ENCODE results near the gene PNP.

The PNP gene

DNA sequence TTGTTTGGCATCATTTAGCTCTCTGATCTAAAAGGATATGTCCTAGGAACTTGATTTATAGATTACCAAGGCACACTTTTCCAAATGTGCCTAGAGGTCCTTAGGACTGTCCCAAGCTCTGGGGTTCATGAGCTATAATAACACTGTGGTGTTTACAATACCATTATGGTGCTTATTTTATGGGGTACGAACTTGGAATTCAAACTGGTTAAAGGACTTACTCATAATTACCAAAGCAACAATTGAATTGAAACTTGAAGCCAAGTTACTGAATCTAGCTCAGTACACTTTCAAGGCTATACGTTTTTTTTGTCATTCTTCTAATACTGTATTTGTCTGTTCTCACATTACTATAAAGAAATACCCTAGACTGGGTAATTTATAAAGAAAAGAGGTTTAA lies 46.3 kb upstream of the PNP start:
- no peak overlapping the region for H2AFZ ChIP-seq (ENCODE audit: low read length)
- H3K27me3 ChIP-seq (ENCODE audit: insufficient read depth, low read length) = no peaks in the 10 kb centered on the region
- H3K9me2 ChIP-seq (ENCODE audit: low read depth, low read length) = no peaks in the 10 kb centered on the region
- no peak overlapping the region for H3K4me3 ChIP-seq (ENCODE audit: low read depth, low read length, poor library complexity, severe bottlenecking)
- no peaks in the 10 kb centered on the region for H3F3A ChIP-seq (ENCODE audit: insufficient read depth, low read length)
- H3K4me2 ChIP-seq (ENCODE audit: low read length) = no peak overlapping the region
- H3K27ac ChIP-seq (ENCODE audit: low read depth, low read length, poor library complexity, severe bottlenecking) = no peak overlapping the region
- no peak overlapping the region for H3K9ac ChIP-seq (ENCODE audit: low read length)
- H4K20me1 ChIP-seq (ENCODE audit: insufficient read depth, low read length) = no peaks in the 10 kb centered on the region
- no peak for TF ChIP-seq EZH2 (IDR thresholded peaks at IDR 0.05; ENCODE audit: borderline replicate concordance, low read length)
- TF ChIP-seq, protein P1, sequence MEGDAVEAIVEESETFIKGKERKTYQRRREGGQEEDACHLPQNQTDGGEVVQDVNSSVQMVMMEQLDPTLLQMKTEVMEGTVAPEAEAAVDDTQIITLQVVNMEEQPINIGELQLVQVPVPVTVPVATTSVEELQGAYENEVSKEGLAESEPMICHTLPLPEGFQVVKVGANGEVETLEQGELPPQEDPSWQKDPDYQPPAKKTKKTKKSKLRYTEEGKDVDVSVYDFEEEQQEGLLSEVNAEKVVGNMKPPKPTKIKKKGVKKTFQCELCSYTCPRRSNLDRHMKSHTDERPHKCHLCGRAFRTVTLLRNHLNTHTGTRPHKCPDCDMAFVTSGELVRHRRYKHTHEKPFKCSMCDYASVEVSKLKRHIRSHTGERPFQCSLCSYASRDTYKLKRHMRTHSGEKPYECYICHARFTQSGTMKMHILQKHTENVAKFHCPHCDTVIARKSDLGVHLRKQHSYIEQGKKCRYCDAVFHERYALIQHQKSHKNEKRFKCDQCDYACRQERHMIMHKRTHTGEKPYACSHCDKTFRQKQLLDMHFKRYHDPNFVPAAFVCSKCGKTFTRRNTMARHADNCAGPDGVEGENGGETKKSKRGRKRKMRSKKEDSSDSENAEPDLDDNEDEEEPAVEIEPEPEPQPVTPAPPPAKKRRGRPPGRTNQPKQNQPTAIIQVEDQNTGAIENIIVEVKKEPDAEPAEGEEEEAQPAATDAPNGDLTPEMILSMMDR (IDR thresholded peaks at IDR 0.05; ENCODE audit: low read length) = no peak
- H3K9me3 ChIP-seq (ENCODE audit: low read length) = no peaks in the 10 kb centered on the region
- H3K4me1 ChIP-seq (ENCODE audit: insufficient read depth, low read length, severe bottlenecking) = peaks cover 7% of the 10 kb centered on the region
- H3K36me3 ChIP-seq (ENCODE audit: insufficient read depth, low read length) = no peaks in the 10 kb centered on the region
- H3K79me2 ChIP-seq (ENCODE audit: insufficient read depth, low read length) = no peaks in the 10 kb centered on the region

DNA sequence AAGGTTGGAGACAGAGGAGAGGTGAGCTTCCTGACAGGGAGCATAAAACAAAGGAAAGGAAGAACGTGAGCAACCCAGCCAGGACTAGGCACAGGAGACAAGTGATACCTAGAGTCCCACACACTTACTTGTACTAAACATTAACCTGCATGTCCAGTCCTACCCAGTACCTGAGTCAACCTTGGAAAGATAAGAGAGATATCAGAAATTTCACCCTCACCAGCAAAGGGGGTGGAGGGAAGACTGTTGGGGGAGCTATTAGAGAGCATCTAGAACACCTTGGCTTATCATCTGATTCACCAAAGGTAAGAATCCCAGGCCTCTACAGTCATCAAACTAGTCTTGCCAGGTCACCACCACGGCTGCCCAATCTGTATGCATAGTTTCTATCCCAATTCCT lies 44.4 kb upstream of the PNP start:
- H3K36me3 ChIP-seq (ENCODE audit: insufficient read depth, low read length) = no peaks in the 10 kb centered on the region
- peaks cover 14% of the 10 kb centered on the region for H3K4me1 ChIP-seq (ENCODE audit: insufficient read depth, low read length, severe bottlenecking)
- H4K20me1 ChIP-seq (ENCODE audit: insufficient read depth, low read length) = no peaks in the 10 kb centered on the region
- H3K27me3 ChIP-seq (ENCODE audit: insufficient read depth, low read length) = no peaks in the 10 kb centered on the region
- H3K79me2 ChIP-seq (ENCODE audit: insufficient read depth, low read length) = no peaks in the 10 kb centered on the region
- H3F3A ChIP-seq (ENCODE audit: insufficient read depth, low read length) = no peaks in the 10 kb centered on the region
- no peaks in the 10 kb centered on the region for H3K9me2 ChIP-seq (ENCODE audit: low read depth, low read length)
- no peak overlapping the region for H2AFZ ChIP-seq (ENCODE audit: low read length)
- TF ChIP-seq EZH2 (IDR thresholded peaks at IDR 0.05; ENCODE audit: borderline replicate concordance, low read length) = no peak
- TF ChIP-seq, protein P1 (IDR thresholded peaks at IDR 0.05; ENCODE audit: low read length) = no peak
- no peaks in the 10 kb centered on the region for H3K9me3 ChIP-seq (ENCODE audit: low read length)
- no peak overlapping the region for H3K9ac ChIP-seq (ENCODE audit: low read length)
- no peak overlapping the region for H3K27ac ChIP-seq (ENCODE audit: low read depth, low read length, poor library complexity, severe bottlenecking)
- H3K4me2 ChIP-seq (ENCODE audit: low read length) = no peak overlapping the region
- no peak overlapping the region for H3K4me3 ChIP-seq (ENCODE audit: low read depth, low read length, poor library complexity, severe bottlenecking)

DNA sequence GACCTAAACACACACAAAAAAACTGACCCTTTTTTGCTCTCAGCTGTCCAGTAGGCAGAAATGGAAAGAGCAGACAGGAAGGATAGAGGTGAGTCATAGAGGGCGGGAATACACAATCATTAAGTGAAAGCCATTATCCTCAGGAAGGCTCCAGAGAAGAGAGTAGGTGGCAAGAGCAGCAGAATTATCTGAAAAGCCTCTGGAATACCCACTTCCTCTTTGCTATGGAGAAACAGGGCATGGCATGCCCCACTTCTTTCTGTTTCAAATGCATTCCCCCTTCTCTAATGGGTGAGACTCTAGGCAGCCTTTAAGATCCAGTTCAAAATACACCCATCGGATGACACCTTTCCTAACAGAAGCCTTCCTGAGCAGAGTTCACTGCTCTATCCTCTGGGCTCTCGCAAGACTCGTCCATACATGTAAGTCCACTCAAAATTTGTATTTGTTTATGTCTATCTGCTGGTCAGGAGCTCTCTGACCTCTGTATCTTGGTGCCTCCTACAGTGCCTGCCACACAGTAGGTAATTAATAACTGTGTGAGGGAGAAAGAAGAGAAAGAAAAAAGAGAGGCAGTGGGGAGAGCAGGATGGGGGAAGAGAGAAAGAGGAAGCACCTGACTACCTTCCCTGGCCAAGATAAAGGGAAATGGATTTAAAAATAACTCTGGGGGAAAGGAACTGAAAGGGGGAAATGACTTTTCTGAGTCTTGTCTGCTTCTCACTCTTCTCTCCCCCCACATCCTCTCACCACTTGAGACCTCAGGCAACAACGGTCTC lies 41.8 kb upstream of the PNP start:
- TF ChIP-seq EZH2 (IDR thresholded peaks at IDR 0.05; ENCODE audit: borderline replicate concordance, low read length) = no peak
- TF ChIP-seq, protein P1 (IDR thresholded peaks at IDR 0.05; ENCODE audit: low read length) = no peak
- Histone ChIP-seq H3K4me2 (ENCODE audit: low read length) (peak overlapping the region; percentile 20; the same call in 1 of the 2 replicates), H3K36me3 (ENCODE audit: insufficient read depth, low read length) (no peaks in the 10 kb centered on the region), H3K9ac (ENCODE audit: low read length) (peak overlapping the region; percentile 24; the same call in 1 of the 2 replicates), H3K27ac (ENCODE audit: low read depth, low read length, poor library complexity, severe bottlenecking) (peak overlapping the region; percentile 31), H3K27me3 (ENCODE audit: insufficient read depth, low read length) (no peaks in the 10 kb centered on the region), H3K9me2 (ENCODE audit: low read depth, low read length) (no peaks in the 10 kb centered on the region), H3K4me1 (ENCODE audit: insufficient read depth, low read length, severe bottlenecking) (peaks cover 14% of the 10 kb centered on the region), H4K20me1 (ENCODE audit: insufficient read depth, low read length) (no peaks in the 10 kb centered on the region), H3F3A (ENCODE audit: insufficient read depth, low read length) (no peaks in the 10 kb centered on the region), H3K79me2 (ENCODE audit: insufficient read depth, low read length) (no peaks in the 10 kb centered on the region), H2AFZ (ENCODE audit: low read length) (no peak overlapping the region), H3K9me3 (ENCODE audit: low read length) (no peaks in the 10 kb centered on the region), H3K4me3 (ENCODE audit: low read depth, low read length, poor library complexity, severe bottlenecking) (no peak overlapping the region)

All from OCI-LY1 (cell line).